Pons (tissue), 1 donor: ENCODE data around the gene TNXB.
"Not testable (repeated sequence)": the region's sequence is repeated elsewhere in the genome, so short reads cannot be mapped to it uniquely, and the experiment has no call there.

Experiments
- DNase-seq: peaks from one replicate; pipeline ENCODE4 v3.0.0-alpha.2; 2016; ENCODE audit warnings: low spot score

The TNXB gene

DNA sequence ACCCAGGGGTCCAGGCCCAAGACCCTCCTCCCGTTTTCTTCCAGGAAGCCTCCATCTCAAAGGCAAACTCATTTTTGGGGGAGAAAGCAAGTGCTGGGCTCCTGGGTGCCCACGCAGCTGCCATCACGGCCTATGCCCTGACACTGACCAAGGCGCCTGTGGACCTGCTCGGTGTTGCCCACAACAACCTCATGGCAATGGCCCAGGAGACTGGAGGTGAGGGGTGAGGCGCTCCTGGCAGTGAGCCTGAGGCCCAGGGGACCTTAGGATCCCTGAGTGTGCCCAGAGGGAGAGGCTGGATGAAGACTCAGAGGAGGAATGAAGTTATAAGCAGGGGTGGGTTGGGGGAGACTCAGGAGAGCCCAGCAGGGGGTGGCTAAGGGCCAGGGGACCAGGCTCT lies 112.8 kb downstream of the TNXB start:
- not testable (repeated sequence) for DNase-seq

DNA sequence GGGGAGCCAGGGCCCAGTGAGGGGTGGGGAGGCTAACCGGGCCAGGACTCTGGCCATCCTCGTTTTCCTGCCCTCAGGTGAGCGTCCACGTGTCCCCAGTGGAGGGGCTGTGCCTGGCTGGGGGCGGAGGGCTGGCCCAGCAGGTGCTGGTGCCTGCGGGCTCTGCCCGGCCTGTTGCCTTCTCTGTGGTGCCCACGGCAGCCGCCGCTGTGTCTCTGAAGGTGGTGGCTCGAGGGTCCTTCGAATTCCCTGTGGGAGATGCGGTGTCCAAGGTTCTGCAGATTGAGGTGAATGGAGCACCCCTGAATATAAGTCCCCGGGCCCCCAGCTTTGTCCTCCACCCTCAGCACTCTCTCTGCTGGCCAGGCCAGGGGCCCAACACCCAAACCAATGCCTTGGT lies 114.7 kb downstream of the TNXB start:
- DNase-seq = not testable (repeated sequence)
